Measurements from ENCODE around the gene ADAMTS7. TPM values are rescaled to one million over a fixed set of nuclear protein-coding genes. Genes with fewer than 3 reads are reported as not detected.
"Not testable (repeated sequence)": the region's sequence is repeated elsewhere in the genome, so short reads cannot be mapped to it uniquely, and the experiment has no call there.

ADAMTS7 gene
- total RNA-seq, 1 donor from 2014 or later: 27.4 TPM

DNA sequence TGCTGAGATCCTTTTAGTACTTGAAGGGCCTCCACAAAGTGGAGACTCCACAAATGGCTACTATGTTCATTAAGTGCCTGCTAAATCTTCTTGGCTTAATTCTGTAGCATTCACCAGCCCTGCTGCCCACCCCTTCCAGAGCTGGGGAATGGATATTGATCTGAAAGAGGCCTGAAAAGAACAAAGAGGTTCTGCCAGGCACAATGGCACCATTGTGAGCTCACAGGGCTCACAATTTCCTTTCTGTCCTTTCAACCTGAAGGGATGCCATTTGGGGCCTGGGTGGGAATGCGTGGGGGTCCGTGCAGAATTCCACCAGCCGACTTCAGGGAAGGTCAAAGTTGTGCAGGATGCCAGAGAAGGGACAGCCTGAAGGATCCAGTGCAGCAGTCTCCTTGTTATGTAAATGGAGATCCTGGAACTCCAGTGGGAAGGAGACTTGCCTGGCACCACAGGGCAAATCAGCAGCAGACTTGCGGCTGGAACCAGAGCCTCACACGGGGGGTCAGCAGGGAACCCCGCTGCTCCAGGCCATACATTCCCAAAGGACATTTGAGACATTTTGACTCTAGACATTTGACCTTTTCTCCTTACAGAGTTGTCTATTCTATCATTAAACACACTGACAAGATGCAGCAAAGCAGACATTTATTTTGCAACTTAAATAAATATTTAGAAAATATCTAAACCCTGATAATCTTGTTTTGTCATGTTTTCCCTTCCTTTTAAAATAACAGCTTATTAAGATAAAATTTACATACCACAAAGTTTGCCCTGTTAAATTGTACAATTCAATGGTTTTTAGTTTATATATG is 39.9 kb upstream of the ADAMTS7 start:
- H3K27me3 ChIP-seq (ENCODE audit: control insufficient read depth, insufficient read depth, low read length): no peaks in the 10 kb centered on the region
- TF ChIP-seq, protein P1, sequence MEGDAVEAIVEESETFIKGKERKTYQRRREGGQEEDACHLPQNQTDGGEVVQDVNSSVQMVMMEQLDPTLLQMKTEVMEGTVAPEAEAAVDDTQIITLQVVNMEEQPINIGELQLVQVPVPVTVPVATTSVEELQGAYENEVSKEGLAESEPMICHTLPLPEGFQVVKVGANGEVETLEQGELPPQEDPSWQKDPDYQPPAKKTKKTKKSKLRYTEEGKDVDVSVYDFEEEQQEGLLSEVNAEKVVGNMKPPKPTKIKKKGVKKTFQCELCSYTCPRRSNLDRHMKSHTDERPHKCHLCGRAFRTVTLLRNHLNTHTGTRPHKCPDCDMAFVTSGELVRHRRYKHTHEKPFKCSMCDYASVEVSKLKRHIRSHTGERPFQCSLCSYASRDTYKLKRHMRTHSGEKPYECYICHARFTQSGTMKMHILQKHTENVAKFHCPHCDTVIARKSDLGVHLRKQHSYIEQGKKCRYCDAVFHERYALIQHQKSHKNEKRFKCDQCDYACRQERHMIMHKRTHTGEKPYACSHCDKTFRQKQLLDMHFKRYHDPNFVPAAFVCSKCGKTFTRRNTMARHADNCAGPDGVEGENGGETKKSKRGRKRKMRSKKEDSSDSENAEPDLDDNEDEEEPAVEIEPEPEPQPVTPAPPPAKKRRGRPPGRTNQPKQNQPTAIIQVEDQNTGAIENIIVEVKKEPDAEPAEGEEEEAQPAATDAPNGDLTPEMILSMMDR (IDR thresholded peaks at IDR 0.05; ENCODE audit: insufficient read depth, low read length, poor library complexity, severe bottlenecking): no peak
- H3K36me3 ChIP-seq (ENCODE audit: control insufficient read depth, insufficient read depth, low read length): no peaks in the 10 kb centered on the region
- no peak for DNase-seq (ENCODE audit: low read depth)
- no peak overlapping the region for H3K4me3 ChIP-seq (ENCODE audit: low read depth, low read length)

DNA sequence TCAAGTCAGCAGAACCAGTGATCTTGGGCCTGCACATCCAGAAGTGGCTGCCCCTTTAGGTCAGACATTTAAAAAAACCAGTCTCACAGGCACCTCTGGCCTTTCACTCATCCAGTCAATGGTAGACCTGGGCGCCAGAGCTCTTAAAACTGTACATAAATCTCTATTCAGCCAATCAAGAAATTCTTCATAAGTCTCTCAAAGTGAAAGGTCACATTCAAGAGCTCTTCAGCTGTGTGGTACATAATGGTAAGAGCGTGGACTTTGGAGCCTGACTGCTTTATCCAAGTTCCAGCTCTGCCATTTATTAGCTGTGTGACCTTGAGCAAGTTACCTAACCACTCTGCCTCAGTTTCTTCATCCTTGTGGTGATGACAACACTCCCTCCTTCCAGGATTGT is 39.1 kb upstream of the ADAMTS7 start:
- TF ChIP-seq, protein P1 (IDR thresholded peaks at IDR 0.05; ENCODE audit: insufficient read depth, low read length, poor library complexity, severe bottlenecking): no peak
- H3K4me3 ChIP-seq (ENCODE audit: low read depth, low read length): no peak overlapping the region
- DNase-seq (ENCODE audit: low read depth): no peak
- no peaks in the 10 kb centered on the region for H3K36me3 ChIP-seq (ENCODE audit: control insufficient read depth, insufficient read depth, low read length)
- H3K27me3 ChIP-seq (ENCODE audit: control insufficient read depth, insufficient read depth, low read length): no peaks in the 10 kb centered on the region

DNA sequence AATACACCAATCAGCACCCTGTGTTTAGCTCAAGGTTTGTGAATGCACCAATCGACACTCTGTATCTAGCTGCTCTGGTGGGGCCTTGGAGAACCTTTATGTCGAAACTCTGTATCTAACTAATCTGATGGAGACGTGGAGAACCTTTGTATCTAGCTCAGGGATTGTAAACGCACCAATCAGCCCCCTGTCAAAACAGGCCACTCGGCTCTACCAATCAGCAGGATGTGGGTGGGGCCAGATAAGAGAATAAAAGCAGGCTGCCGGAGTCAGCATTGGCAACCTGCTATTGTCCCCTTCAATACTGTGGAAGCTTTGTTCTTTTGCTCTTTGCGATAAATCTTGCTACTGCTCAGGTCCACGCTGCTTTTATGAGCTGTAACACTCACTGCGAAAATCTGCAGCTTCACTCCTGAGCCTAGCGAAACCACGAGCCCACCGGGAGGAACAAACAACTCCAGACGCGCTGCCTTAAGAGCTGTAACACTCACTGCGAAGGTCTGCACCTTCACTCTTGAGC is 36.2 kb upstream of the ADAMTS7 start:
- not testable (repeated sequence) for DNase-seq (ENCODE audit: low read depth); H3K36me3 ChIP-seq (ENCODE audit: control insufficient read depth, insufficient read depth, low read length); H3K27me3 ChIP-seq (ENCODE audit: control insufficient read depth, insufficient read depth, low read length); H3K4me3 ChIP-seq (ENCODE audit: low read depth, low read length)

DNA sequence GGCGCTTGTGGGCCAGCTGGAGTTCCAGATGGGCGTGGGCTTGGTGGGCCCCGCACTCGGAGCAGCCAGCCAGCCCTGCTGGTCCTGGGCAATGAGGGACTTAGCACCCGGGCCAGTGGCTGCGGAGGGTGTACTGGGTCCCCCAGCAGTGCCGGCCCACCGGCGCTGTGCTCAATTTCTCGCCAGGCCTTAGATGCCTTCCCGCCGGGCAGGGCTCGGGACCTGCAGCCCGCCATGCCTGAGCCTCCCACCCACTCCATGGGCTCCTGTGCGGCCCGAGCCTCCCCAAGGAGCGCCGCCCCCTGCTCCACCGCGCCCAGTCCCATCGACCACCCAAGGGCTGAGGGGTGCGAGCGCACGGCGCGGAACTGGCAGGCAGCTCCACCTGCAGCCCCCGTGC is 35.6 kb upstream of the ADAMTS7 start:
- H3K27me3 ChIP-seq (ENCODE audit: control insufficient read depth, insufficient read depth, low read length); DNase-seq (ENCODE audit: low read depth); H3K4me3 ChIP-seq (ENCODE audit: low read depth, low read length); H3K36me3 ChIP-seq (ENCODE audit: control insufficient read depth, insufficient read depth, low read length): not testable (repeated sequence)

DNA sequence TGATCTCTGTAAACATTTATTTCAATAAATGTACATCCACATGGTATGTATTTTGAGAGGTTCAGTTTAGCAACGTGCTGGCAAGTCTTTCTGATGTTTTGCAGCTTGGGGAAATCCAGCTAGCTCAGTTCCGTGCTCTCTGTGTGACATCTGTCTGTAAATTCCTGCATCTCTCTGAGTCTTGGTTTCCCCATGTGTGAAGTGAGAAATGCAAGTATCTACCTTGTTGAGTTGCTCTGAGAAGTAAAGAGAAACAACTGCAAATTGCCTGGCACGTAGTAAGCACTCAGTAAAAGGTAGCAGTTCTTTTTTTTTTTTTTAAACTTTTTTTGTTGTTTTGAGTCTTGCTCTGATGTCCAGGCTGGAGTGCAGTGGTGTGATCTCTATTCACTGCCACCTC is 31.3 kb upstream of the ADAMTS7 start:
- no peak overlapping the region for H3K4me3 ChIP-seq (ENCODE audit: low read depth, low read length)
- DNase-seq (ENCODE audit: low read depth): no peak
- no peaks in the 10 kb centered on the region for H3K36me3 ChIP-seq (ENCODE audit: control insufficient read depth, insufficient read depth, low read length)
- no peaks in the 10 kb centered on the region for H3K27me3 ChIP-seq (ENCODE audit: control insufficient read depth, insufficient read depth, low read length)
- TF ChIP-seq, protein P1 (IDR thresholded peaks at IDR 0.05; ENCODE audit: insufficient read depth, low read length, poor library complexity, severe bottlenecking): no peak

DNA sequence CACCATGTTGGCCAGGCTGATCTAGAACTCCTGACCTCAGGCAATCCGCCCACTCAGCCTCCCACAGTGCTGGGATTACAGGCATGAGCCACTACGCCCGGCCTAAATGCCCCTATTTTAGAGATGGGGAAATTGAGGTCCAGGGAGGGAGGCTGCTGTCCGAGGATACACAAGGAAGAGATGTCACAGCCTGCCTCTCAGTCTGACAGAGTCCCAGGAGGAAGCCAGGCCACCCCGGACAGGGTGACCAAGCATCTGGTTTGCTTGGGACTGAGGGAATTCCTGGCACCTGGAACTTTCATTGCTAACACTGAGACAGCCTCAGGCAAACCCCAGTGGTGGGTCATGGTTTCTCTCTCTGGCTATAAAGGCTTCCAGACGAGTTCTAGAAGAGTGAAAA is 30.6 kb upstream of the ADAMTS7 start:
- no peaks in the 10 kb centered on the region for H3K36me3 ChIP-seq (ENCODE audit: control insufficient read depth, insufficient read depth, low read length)
- TF ChIP-seq, protein P1 (IDR thresholded peaks at IDR 0.05; ENCODE audit: insufficient read depth, low read length, poor library complexity, severe bottlenecking): no peak
- H3K4me3 ChIP-seq (ENCODE audit: low read depth, low read length): no peak overlapping the region
- no peak for DNase-seq (ENCODE audit: low read depth)
- no peaks in the 10 kb centered on the region for H3K27me3 ChIP-seq (ENCODE audit: control insufficient read depth, insufficient read depth, low read length)

DNA sequence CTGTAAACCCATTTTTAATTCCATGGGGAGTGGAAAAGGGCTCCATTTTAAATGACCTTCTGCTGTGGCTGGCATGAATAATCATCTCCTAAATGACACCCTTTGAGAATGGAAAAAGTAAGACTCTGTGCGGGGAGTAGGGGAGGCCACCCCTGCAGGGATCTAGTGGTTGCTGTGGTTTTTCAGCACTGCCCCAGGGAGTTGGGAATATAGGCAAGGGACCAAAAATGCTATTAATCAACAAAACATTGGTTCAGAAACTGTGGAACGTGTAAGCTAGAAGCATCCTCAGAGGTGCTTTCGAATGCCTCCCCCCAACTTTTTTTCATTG is 30.1 kb upstream of the ADAMTS7 start:
- TF ChIP-seq, protein P1 (IDR thresholded peaks at IDR 0.05; ENCODE audit: insufficient read depth, low read length, poor library complexity, severe bottlenecking): no peak
- Histone ChIP-seq H3K36me3 (ENCODE audit: control insufficient read depth, insufficient read depth, low read length) (no peaks in the 10 kb centered on the region), H3K27me3 (ENCODE audit: control insufficient read depth, insufficient read depth, low read length) (no peaks in the 10 kb centered on the region), H3K4me3 (ENCODE audit: low read depth, low read length) (no peak overlapping the region)
- DNase-seq (ENCODE audit: low read depth): no peak
